ENCODE measurements around the gene GLRX. TPM values are rescaled to one million over a fixed set of nuclear protein-coding genes. Genes with fewer than 3 reads are reported as not detected.

The GLRX gene
- total RNA-seq, 2 donors from 2014 or later, result 18.9 to 26.3 TPM

DNA sequence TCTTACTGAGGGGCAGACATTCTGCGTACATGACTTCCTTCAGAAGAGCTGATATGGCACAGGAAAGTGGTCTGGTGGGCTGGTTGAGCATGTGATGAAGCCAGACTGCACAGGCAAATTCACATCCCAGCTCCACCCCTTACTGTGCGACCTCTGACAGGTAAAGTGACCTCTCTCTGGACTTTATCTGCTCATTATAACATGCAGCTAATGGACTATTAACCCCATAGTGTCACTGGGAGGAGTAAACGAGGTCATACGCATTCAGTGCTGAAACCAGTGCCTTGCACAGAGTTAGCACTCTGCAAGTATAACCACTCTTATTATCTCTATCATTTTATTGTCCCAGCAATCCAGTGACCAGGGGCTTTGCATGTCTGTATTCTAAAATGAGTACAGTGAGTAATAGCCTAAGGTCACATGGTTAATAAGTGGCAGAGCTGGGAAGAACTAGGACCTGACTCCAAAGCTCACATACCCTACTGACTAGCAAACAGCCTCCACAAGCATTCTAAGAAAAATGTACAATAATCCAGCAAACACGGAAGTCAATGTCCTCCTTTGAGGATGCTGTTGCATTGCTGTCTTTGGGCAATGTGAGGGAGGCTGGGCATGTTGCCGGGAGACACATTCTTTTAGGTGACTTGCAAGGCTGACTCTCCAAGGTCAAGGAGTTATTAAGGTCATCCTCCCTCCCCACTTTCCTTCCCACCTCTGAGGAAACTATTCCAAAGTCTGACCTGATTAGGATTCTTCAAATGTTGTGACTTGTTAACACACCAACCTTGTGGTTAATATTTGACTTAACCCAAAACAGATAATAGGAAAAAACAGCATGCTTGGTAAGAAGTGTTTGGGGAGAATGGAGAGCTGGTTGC is 19.0 kb downstream of the GLRX start:
- DNase-seq, result peak; percentile 26
- TF ChIP-seq, protein P1, sequence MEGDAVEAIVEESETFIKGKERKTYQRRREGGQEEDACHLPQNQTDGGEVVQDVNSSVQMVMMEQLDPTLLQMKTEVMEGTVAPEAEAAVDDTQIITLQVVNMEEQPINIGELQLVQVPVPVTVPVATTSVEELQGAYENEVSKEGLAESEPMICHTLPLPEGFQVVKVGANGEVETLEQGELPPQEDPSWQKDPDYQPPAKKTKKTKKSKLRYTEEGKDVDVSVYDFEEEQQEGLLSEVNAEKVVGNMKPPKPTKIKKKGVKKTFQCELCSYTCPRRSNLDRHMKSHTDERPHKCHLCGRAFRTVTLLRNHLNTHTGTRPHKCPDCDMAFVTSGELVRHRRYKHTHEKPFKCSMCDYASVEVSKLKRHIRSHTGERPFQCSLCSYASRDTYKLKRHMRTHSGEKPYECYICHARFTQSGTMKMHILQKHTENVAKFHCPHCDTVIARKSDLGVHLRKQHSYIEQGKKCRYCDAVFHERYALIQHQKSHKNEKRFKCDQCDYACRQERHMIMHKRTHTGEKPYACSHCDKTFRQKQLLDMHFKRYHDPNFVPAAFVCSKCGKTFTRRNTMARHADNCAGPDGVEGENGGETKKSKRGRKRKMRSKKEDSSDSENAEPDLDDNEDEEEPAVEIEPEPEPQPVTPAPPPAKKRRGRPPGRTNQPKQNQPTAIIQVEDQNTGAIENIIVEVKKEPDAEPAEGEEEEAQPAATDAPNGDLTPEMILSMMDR (conservative IDR thresholded peaks at IDR 0.05), result no peak
- Histone ChIP-seq H3K4me3 (ENCODE audit: low read length) (no peak overlapping the region), H3K27me3 (ENCODE audit: control insufficient read depth, insufficient read depth, low read length, poor library complexity, severe bottlenecking) (no peaks in the 10 kb centered on the region), H3K9ac (ENCODE audit: extremely low read depth, low read length, poor library complexity, severe bottlenecking) (no peak overlapping the region), H3K4me1 (ENCODE audit: control insufficient read depth, insufficient read depth, low read length) (peaks cover 5% of the 10 kb centered on the region), H3K27ac (ENCODE audit: low read depth, low read length) (no peak overlapping the region), H3K9me3 (ENCODE audit: control insufficient read depth, low read length) (peaks cover 12% of the 10 kb centered on the region), H3K36me3 (ENCODE audit: control insufficient read depth, insufficient read depth, low read length) (no peaks in the 10 kb centered on the region)
- Mint-ChIP-seq H3K9me3 (peaks cover 7% of the 10 kb centered on the region), H3K27ac (no peak overlapping the region), H3K27me3 (ENCODE audit: insufficient read depth) (peaks cover 3% of the 10 kb centered on the region), H3K4me1 (peaks cover 10% of the 10 kb centered on the region), H3K4me3 (no peak overlapping the region), H3K36me3 (ENCODE audit: low read depth) (peaks cover 19% of the 10 kb centered on the region)
- WGBS, 2 experiments (ENCODE audit: insufficient coverage in 1 of 2, insufficient read length in 1 of 2), result 89 to 92% methylated on average over 5 to 6 of the region's 6 CpGs

DNA sequence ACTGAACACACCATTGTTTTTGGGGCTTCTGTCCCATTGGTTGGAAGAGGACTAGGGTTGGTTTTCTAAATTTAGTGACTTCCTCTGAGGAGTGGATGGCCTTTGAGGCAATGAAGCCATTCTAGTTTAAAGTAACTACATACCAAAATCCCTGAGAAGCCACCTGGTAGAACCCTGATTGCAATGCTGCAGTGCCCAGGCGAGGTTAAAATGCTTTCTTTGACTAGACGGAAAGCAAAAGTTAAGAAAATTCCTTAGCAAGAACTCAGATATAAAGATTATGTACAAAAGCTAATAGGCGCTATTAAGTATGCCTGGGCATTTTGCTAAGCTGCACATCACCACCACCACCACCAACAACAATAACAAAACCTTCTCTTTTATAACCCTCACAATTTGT is 20.6 kb downstream of the GLRX start:
- Mint-ChIP-seq H3K27ac (no peak overlapping the region), H3K36me3 (ENCODE audit: low read depth) (peaks cover 19% of the 10 kb centered on the region), H3K9me3 (peaks cover 7% of the 10 kb centered on the region), H3K27me3 (ENCODE audit: insufficient read depth) (no peaks in the 10 kb centered on the region), H3K4me3 (no peak overlapping the region), H3K4me1 (peaks cover 8% of the 10 kb centered on the region)
- H3K27me3 ChIP-seq (ENCODE audit: control insufficient read depth, insufficient read depth, low read length, poor library complexity, severe bottlenecking), result no peaks in the 10 kb centered on the region
- no peaks in the 10 kb centered on the region for H3K36me3 ChIP-seq (ENCODE audit: control insufficient read depth, insufficient read depth, low read length)
- H3K4me1 ChIP-seq (ENCODE audit: control insufficient read depth, insufficient read depth, low read length), result peaks cover 5% of the 10 kb centered on the region
- H3K9ac ChIP-seq (ENCODE audit: extremely low read depth, low read length, poor library complexity, severe bottlenecking), result no peak overlapping the region
- no peak overlapping the region for H3K4me3 ChIP-seq (ENCODE audit: low read length)
- DNase-seq, result peak; percentile 24
- peaks cover 12% of the 10 kb centered on the region for H3K9me3 ChIP-seq (ENCODE audit: control insufficient read depth, low read length)
- H3K27ac ChIP-seq (ENCODE audit: low read depth, low read length), result no peak overlapping the region
- TF ChIP-seq, protein P1 (conservative IDR thresholded peaks at IDR 0.05), result no peak
- WGBS, 2 experiments (ENCODE audit: insufficient coverage in 1 of 2, insufficient read length in 1 of 2), result 92 to 100% methylated on average over 2 to 3 of the region's 3 CpGs

DNA sequence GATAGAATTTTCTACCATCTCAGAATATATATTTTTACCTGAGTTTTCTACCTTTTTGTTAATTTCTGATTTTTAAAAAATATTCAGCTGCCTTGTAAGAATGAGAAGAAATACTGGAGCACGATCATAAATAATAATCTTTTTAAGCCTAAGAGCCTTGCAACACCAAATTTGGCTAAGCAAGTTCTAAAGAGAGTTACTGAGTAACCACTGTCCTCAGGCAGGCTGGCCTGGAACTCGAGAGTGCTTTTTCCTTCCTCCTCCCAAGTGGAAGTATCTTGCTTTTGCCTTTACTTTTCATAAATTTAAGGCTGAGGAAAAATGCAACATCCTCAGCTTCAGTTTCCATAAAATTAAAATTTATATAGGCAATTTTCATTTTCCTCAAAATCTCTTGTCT is 21.0 kb downstream of the GLRX start:
- H3K27ac Mint-ChIP-seq, result no peak overlapping the region
- no peak overlapping the region for H3K9ac ChIP-seq (ENCODE audit: extremely low read depth, low read length, poor library complexity, severe bottlenecking)
- H3K27ac ChIP-seq (ENCODE audit: low read depth, low read length), result no peak overlapping the region
- peaks cover 19% of the 10 kb centered on the region for H3K36me3 Mint-ChIP-seq (ENCODE audit: low read depth)
- no peaks in the 10 kb centered on the region for H3K27me3 ChIP-seq (ENCODE audit: control insufficient read depth, insufficient read depth, low read length, poor library complexity, severe bottlenecking)
- no peak for DNase-seq
- peaks cover 3% of the 10 kb centered on the region for H3K36me3 ChIP-seq (ENCODE audit: control insufficient read depth, insufficient read depth, low read length)
- H3K27me3 Mint-ChIP-seq (ENCODE audit: insufficient read depth), result no peaks in the 10 kb centered on the region
- WGBS, 2 experiments (ENCODE audit: insufficient coverage in 1 of 2, insufficient read length in 1 of 2), result 96 to 100% methylated on average over 1 to 2 of the region's 2 CpGs
- peaks cover 5% of the 10 kb centered on the region for H3K4me1 ChIP-seq (ENCODE audit: control insufficient read depth, insufficient read depth, low read length)
- H3K4me3 ChIP-seq (ENCODE audit: low read length), result no peak overlapping the region
- peaks cover 12% of the 10 kb centered on the region for H3K9me3 ChIP-seq (ENCODE audit: control insufficient read depth, low read length)
- TF ChIP-seq, protein P1 (conservative IDR thresholded peaks at IDR 0.05), result no peak
- H3K4me3 Mint-ChIP-seq, result no peak overlapping the region
- peaks cover 7% of the 10 kb centered on the region for H3K9me3 Mint-ChIP-seq
- H3K4me1 Mint-ChIP-seq, result peaks cover 8% of the 10 kb centered on the region
